GM21360 (cell line): Measurements from ENCODE around the gene SCML2.
"Not testable (repeated sequence)": the region's sequence is repeated elsewhere in the genome, so short reads cannot be mapped to it uniquely, and the experiment has no call there.

Experiments used
- ATAC-seq: cut with Tn5 transposase; IDR thresholded peaks from one replicate; pipeline ENCODE4 v1.9.1; 2021; ENCODE audit warnings: mild to moderate bottlenecking, moderate library complexity; ENCODE audit not compliant: unreplicated experiment

The SCML2 gene

GRCh38 chrX:18271725-18272124, 82.8 kb downstream of the SCML2 start:
- no peak for ATAC-seq

DNA sequence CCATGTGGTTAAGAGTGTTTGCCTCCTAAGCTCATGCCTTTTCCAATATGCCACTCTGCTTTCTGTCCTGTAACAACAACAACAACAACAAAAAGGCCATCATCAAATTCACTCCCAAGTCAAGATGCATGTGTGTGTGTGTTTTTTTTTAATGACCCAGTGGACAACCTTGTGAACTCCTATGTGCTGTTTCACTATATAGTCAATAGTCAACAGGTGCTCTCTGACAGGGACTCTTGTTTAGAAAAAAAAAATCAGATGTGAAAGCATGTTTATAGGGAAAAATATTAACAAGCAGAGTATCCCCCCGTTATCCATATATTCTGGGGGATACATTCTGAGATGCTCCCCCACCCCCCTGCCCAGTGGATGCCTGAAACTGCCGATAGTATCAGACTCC, 83.2 kb downstream of the SCML2 start:
- no peak for ATAC-seq

- ATAC-seq: no peak
Measured at GRCh38 chrX:18255059-18255458, 99.4 kb downstream of the SCML2 start.

- no peak for ATAC-seq
Measured at GRCh38 chrX:18252644-18253359, 101.7 kb downstream of the SCML2 start.

DNA sequence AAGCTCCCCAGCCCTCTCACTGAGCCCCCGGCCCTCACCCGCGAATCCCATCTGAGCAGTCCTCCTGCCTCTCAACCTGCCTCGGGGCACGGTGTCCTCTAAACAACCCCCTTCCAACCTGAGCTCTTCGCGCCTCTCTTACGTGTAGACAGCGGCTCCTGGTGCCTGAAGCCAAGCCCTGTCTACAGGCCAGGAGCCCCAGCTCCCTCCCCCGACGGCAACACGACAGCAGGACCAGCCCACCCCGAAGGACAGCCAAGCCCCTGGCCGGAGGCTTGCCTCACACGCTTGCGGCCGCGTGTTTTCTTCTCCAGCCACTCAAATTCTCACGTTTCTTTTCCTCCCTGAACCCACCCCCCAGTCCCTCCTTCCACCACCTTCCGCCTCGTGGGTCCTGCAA, 124.8 kb downstream of the SCML2 start:
- not testable (repeated sequence) for ATAC-seq

DNA sequence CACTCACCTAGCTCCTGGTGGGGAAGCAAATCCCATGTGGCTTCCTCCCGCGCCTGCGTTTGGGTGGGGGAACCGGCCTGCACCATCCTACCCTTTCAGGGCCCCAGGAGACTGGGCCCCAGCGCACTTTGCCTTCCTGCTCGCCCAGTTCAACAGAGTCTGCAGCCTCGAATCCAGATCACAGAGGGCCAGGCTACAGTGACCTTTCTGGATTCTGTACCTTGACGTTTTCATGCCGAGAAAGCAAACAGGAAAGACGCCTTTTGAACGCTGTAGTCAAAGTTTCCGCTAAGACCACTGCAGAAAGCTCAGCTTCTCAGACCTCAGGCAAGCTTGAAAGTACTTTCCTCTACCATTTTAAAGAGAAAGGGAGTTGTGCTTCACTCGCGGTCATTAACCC, 126.4 kb downstream of the SCML2 start:
- no peak for ATAC-seq

DNA sequence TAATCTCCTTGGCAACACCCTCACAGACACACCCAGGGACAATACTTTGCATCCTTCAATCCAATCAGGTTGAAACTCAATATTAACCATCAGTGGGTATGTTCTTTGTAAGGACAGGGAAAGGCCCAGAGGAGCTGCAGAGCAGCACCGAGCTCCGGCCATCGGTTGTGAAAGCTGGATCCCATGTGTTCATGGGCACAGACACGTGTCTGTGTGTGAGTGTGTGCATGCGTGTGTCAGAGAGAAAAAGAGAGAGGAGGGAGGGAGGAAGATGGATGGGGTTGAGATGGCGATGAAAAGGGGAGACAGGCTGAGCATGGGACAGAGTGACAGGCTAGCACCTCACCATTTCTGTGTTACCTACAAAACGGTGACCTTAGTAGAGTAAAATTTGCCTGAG, 127.0 kb downstream of the SCML2 start:
- no peak for ATAC-seq

DNA sequence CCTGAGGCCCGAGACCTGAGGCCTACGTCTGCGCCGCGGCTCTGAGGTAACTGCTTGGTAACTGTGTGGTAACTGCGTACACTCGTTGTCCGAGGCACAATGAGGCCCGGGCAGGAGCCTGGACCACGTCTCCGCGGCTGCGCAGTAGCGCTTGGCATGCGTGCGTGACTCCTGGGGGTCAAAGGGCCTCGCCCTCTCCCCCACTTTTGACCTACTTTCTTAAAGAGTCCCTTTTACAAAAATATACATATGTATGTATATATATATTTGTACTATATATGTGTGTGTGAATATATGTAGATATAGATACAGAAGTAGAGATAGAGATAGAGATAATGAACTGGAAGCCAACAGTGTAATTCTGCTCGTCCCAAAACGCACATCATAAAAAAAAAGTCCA, 133.7 kb downstream of the SCML2 start, which contains the start of gene BEND2:
Gene BEND2 (minus strand): TSS at position 101 of the 400 bp plus-strand sequence. CDS start 136 bp downstream, outside the sequence.
- ATAC-seq: no peak

DNA sequence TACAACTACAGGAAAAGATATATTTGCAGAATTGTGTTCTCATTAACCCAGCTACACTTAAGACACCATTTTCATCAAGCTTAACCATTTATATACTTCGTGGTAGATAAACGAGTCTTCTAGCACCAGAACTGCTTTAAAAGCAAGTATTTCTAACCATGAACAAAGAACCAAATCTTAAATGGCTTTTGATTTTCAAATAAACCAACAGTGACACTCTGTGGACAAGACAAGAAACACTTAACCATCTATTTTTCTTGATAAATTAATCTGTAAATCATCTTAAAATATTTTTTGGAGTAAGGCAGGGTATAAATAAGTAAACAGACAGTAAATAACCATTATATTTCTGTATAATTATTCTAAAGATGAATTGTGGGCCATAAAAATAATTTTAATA, 144.0 kb downstream of the SCML2 start:
- ATAC-seq: no peak

DNA sequence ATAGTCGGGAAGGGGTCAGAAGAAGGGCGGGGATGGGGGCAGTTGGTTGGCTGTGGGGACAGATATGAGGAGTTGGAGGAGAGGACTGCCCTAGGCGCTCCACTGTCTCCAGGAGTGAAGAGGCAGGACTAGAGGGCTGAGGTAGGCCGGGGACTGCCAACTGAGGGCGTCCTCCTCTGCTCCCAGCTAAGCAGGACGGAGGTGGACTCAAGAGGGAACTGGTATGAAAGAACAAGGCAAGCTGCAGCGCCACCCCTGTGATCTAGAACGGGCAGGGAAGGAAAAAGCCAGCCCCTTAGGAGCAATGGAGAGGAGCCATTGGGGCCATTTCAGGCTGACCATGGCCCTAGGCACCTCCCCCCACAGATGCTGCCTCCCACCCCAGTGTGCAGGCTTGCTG, 147.8 kb downstream of the SCML2 start:
- no peak for ATAC-seq

DNA sequence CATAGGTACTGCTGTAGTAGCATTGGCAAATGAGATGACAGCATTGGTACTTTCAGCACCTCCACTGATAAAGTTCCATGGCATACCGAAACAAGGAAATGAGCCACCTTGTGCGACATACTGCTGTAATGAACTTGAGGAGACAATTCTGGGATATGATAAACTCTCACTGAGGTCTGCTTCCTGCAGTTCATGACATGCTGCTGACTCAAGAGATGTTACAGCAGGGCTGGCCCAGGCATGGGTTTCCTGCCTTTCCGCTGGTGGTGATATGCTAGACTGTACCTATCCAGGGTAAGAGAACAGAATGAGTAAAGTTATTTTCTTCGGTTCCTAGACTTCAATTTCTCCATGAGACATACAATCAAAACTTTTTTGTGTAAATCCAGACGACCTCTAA, 150.9 kb downstream of the SCML2 start:
- ATAC-seq: no peak

DNA sequence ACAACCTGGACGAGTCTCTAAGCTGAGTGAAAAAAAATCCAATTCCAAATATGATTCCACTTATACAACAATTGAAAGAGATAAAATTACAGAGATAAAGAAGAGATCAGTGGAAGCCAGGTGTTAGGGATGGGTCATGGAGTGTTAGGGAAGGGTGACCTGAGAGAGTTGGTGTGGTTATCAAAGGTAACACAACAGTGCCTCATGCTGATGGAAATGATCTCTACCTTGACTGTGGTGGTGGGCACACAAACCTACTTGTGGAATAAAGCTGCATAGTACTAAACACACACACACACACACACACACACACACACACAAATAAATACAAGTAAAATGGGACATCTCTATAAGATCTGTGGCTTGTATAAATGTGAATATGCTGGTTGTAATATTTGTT, 159.8 kb downstream of the SCML2 start:
- no peak for ATAC-seq
